ENCODE results near the gene AURKAIP1.

- TF ChIP-seq CTCF (IDR thresholded peaks at IDR 0.05) (no peak), POLR2A (IDR thresholded peaks at IDR 0.05) (no peak)
Observed at GRCh38 chr1:1421147-1421906, 46.3 kb upstream of the AURKAIP1 start, which contains the start of gene ANKRD65.

Data from ovary (tissue), 3 donors.